GM12878 (cell line): ENCODE measurements around the gene SCN10A. TPM values are rescaled to one million over a fixed set of nuclear protein-coding genes. Genes with fewer than 3 reads are reported as not detected.

Experiments
- ATAC-seq: fragments of 200-7000 bp; cut with Tn5 transposase; 3 replicates; pipeline ENCODE4 v1.9.1; 2020; ENCODE audit warnings: mild to moderate bottlenecking, moderate library complexity
- BruUV-seq: library from RNA; stranded (reverse); fragments of 400-500 nt; replicated peaks from 2 replicates; lab custom pipeline; 2021; lab: Mats Ljungman, UMichigan
- CTCF ChIA-PET: fragments of 300-600 bp; sonication (Branson Sonifier 250); formaldehyde crosslinking; extraction: SDS; loops from one replicate; lab custom pipeline; 2021; ENCODE audit warnings: inconsistent platforms; lab: Yijun Ruan, JAX
- POLR2A ChIA-PET: fragments of 350-600 bp; formaldehyde crosslinking; extraction: SDS; loops from one replicate; lab custom pipeline; 2021; ENCODE audit warnings: inconsistent platforms; lab: Charles Lee
- RAD21 ChIA-PET: fragments of 300-600 bp; sonication (Branson Sonifier 250); formaldehyde crosslinking; loops from one replicate; lab custom pipeline; 2023; ENCODE audit warnings: antibody characterized with exemption; ENCODE audit not compliant: unreplicated experiment; lab: Charles Lee
- SMC1A ChIA-PET: fragments of 300-600 bp; sonication (Branson Sonifier 250); formaldehyde crosslinking; loops from one replicate; lab custom pipeline; 2023; ENCODE audit not compliant: unreplicated experiment, uncharacterized antibody; lab: Charles Lee
- DNase-seq: peaks from one replicate; pipeline ENCODE4 v3.0.0-alpha.2; 2011; ENCODE audit warnings: low read depth, low spot score
- FAIRE-seq: peaks from 3 replicates; lab custom pipeline; 2011; peaks lifted over from hg19 to GRCh38; lab: Jason Lieb, UNC
- H2AFZ ChIP-seq: 2 replicates; pipeline ENCODE4 v1.6.0; 2011; ENCODE audit warnings: low read depth, low read length, control low read depth; ENCODE audit not compliant: control insufficient read depth
- H3K27ac ChIP-seq: 2 replicates; pipeline ENCODE4 v1.5.1; 2011; ENCODE audit warnings: control low read depth; ENCODE audit not compliant: control insufficient read depth, insufficient read depth
- H3K27me3 ChIP-seq, 2 experiments: replicated peaks in 1 of 2; 2 replicates each; pipeline versions ENCODE4 v1.6.0 to v1.6.1; 2011; ENCODE audit warnings: low read length in 1 of 2; ENCODE audit not compliant: control insufficient read depth in 2 of 2, insufficient read depth in 2 of 2
- H3K36me3 ChIP-seq, 2 experiments: 2 replicates each; pipeline ENCODE4 v1.5.1; 2011; ENCODE audit warnings: low read length in 1 of 2; ENCODE audit not compliant: control insufficient read depth in 2 of 2, insufficient read depth in 2 of 2
- H3K4me1 ChIP-seq: 2 replicates; pipeline ENCODE4 v1.6.1; 2011; ENCODE audit warnings: mild to moderate bottlenecking, low read length, moderate library complexity, mixed read lengths; ENCODE audit not compliant: control insufficient read depth, insufficient read depth
- H3K4me2 ChIP-seq: 2 replicates; pipeline ENCODE4 v1.6.0; 2011; ENCODE audit warnings: control low read depth; ENCODE audit not compliant: control insufficient read depth, insufficient read depth
- H3K4me3 ChIP-seq: fragments of 200-600 bp; sonication (generic); 2 replicates; pipeline ENCODE4 v1.5.1; 2016
- H3K79me2 ChIP-seq: 2 replicates; pipeline ENCODE4 v1.6.0; 2011; ENCODE audit warnings: low read length; ENCODE audit not compliant: control insufficient read depth, insufficient read depth
- H3K9ac ChIP-seq: 2 replicates; pipeline ENCODE4 v1.8.0; 2011; ENCODE audit warnings: low read length, control low read depth, mixed read lengths; ENCODE audit not compliant: control insufficient read depth, insufficient read depth
- H3K9me3 ChIP-seq: replicated peaks from 3 replicates; pipeline ENCODE4 v1.5.1; 2011; ENCODE audit warnings: mild to moderate bottlenecking, low read length; ENCODE audit not compliant: control insufficient read depth, insufficient read depth
- H4K20me1 ChIP-seq: 2 replicates; pipeline ENCODE4 v1.6.0; 2011; ENCODE audit not compliant: control insufficient read depth, insufficient read depth
- CHD2 ChIP-seq: IDR thresholded peaks from 2 replicates; pipeline ENCODE4 v1.6.1; 2011; ENCODE audit warnings: low read depth, low read length, improper control_type of control experiment, borderline replicate concordance
- CREB1 ChIP-seq: IDR thresholded peaks from 2 replicates; pipeline ENCODE4 v1.6.1; 2012; ENCODE audit warnings: low read depth, mild to moderate bottlenecking, inconsistent platforms
- EP300 ChIP-seq, 2 experiments: fragments of 150-350 bp in 1 of 2; IDR thresholded peaks; 2 replicates each; pipeline ENCODE4 v1.6.1; 2011 to 2012; ENCODE audit warnings: low read depth in 2 of 2, low read length in 2 of 2, borderline replicate concordance in 1 of 2, improper control_type of control experiment in 1 of 2, inconsistent platforms in 1 of 2; ENCODE audit not compliant: control insufficient read depth in 1 of 2
- FOXM1 ChIP-seq: IDR thresholded peaks from 2 replicates; pipeline ENCODE4 v1.6.1; 2012; ENCODE audit warnings: low read depth, mild to moderate bottlenecking, inconsistent platforms, low read length, moderate library complexity
- LARP7 ChIP-seq: fragments of 450-650 bp; IDR thresholded peaks from 2 replicates; pipeline ENCODE4 v1.6.1; 2017; ENCODE audit warnings: mild to moderate bottlenecking
- MEF2B ChIP-seq: fragments of 450-650 bp; IDR thresholded peaks from 2 replicates; pipeline ENCODE4 v1.6.1; 2018; ENCODE audit warnings: mild to moderate bottlenecking, moderate library complexity; ENCODE audit not compliant: partially characterized antibody, poor library complexity, severe bottlenecking
- MTA2 ChIP-seq: fragments of 450-650 bp; IDR thresholded peaks from 2 replicates; pipeline ENCODE4 v1.6.1; 2016; ENCODE audit warnings: low read depth, mild to moderate bottlenecking, moderate library complexity
- MYC ChIP-seq: IDR thresholded peaks from 2 replicates; pipeline ENCODE4 v1.6.1; 2011; ENCODE audit warnings: mild to moderate bottlenecking, low read length, moderate library complexity, inconsistent platforms; ENCODE audit not compliant: insufficient read depth, insufficient replicate concordance, insufficient read length, severe bottlenecking
- NFIC ChIP-seq: IDR thresholded peaks from 2 replicates; pipeline ENCODE4 v1.6.1; 2012; ENCODE audit warnings: low read depth, mild to moderate bottlenecking, inconsistent platforms, low read length, moderate library complexity
- NFYA ChIP-seq: IDR thresholded peaks from 2 replicates; pipeline ENCODE4 v1.6.1; 2011; ENCODE audit warnings: low read depth, mild to moderate bottlenecking, low read length, improper control_type of control experiment, borderline replicate concordance
- NFYB ChIP-seq: IDR thresholded peaks from 2 replicates; pipeline ENCODE4 v1.6.1; 2011; ENCODE audit warnings: low read depth, mild to moderate bottlenecking, low read length, improper control_type of control experiment, moderate library complexity; ENCODE audit not compliant: insufficient read depth
- PAX5 ChIP-seq: IDR thresholded peaks from 2 replicates; pipeline ENCODE4 v1.6.1; 2011; ENCODE audit warnings: low read depth, low read length, borderline replicate concordance
- RFX5 ChIP-seq: IDR thresholded peaks from 2 replicates; pipeline ENCODE4 v1.6.1; 2011; ENCODE audit warnings: low read depth, low read length, improper control_type of control experiment
- WRNIP1 ChIP-seq: IDR thresholded peaks from 2 replicates; pipeline ENCODE4 v1.6.1; 2011; ENCODE audit warnings: low read depth, low read length, improper control_type of control experiment, borderline replicate concordance
- ZNF622 ChIP-seq: fragments of 450-650 bp; IDR thresholded peaks from 2 replicates; pipeline ENCODE4 v1.6.1; 2017; ENCODE audit warnings: mild to moderate bottlenecking, inconsistent platforms
- WGBS: methylation state at CpG from one replicate; pipeline ENCODE4 v1.1.6; 2016; ENCODE audit warnings: low lambda C conversion rate; ENCODE audit not compliant: insufficient replicate concordance, insufficient coverage; ENCODE audit errors: missing lambda C conversion rate; 5-methylcytosine and 5-hydroxymethylcytosine counted together
- in situ Hi-C: fragments of 300-500 bp; cut with MboI; formaldehyde crosslinking; loops from 9 replicates; pipeline ENCODE4 v1.14.3; 2018; ENCODE audit warnings: mixed read lengths
- intact Hi-C: fragments of 100-400 bp; cut with micrococcal nuclease; formaldehyde crosslinking; loops from one replicate; pipeline ENCODE4 v1.14.2; 2022; ENCODE audit not compliant: unreplicated experiment
- polyA plus RNA-seq, 11 experiments: library from polyadenylated mRNA; depleted of rRNA in 4 of 11; unstranded in 6 of 11; stranded (reverse) in 5 of 11; fragments of >200 nt; fragmentation: Nextera tagmentation in 4 of 11; fragmentation: Illumina TruSeq in 1 of 11; extraction: Ambion mirVana in 4 of 11; extraction: Trizol in 1 of 11; gene quantifications; 1 replicate in 1 of 11; 2 replicates in 10 of 11; pipeline versions ENCODE4 v1.2.1 to v1.2.3, GENCODE V29; 2011 to 2016; ENCODE audit warnings: inconsistent platforms in 2 of 11, missing spikeins in 2 of 11, low read depth in 1 of 11
- total RNA-seq, 4 experiments: library from RNA; depleted of rRNA in 3 of 4; stranded (reverse); fragments of >200 nt in 3 of 4; fragmentation: Illumina TruSeq in 1 of 4; extraction: Trizol in 1 of 4; gene quantifications; 2 replicates each; pipeline versions ENCODE4 v1.2.1 to v1.2.3, GENCODE V29; 2013 to 2021
- TF ChIP-seq, protein P1 (sequence below): fragments of 450-650 bp; IDR thresholded peaks from 2 replicates; pipeline ENCODE4 v1.6.1; 2016; ENCODE audit warnings: mild to moderate bottlenecking
- TF ChIP-seq, protein P2 (sequence below): fragments of 450-650 bp; IDR thresholded peaks from 2 replicates; pipeline ENCODE4 v1.6.1; 2017; ENCODE audit warnings: borderline replicate concordance
- TF ChIP-seq, protein P3 (sequence below): fragments of 150-350 bp; IDR thresholded peaks from 2 replicates; pipeline ENCODE4 v1.6.1; 2016; ENCODE audit warnings: low read depth, low read length

The SCN10A gene
- total and polyA plus RNA-seq, 10 of the 15 experiments (the other 5 are each of a cell fraction or from before 2014, with no cell fraction given), result not detected

DNA sequence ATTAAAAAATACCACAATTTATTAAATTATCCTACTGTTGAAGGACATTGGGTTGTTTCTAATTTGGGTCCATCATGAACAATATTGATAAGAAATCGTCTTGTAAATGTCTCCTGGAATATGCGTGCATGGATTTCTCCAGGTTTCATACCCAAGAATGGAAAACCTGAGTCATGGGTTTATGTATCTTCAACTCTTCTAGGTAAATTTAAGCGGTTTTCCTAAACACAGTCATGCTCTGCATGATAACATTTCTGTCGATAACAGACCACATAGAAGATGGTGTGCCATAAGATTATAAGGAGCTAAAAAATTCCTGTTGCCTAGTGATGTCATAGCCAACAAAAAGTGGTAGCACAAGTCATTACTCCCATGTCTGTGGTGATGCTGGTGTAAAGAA is 126.7 kb downstream of the SCN10A start:
- intact Hi-C loops, result no loop called here
- ChIA-PET POLR2A (no interaction called here), RAD21 (no interaction called here), CTCF (interaction anchor here (0.6 to 1.5 kb wide), 3 partner anchors 38 to 1304 kb away, joined by 3 to 4 read pairs (median 3); no protein-coding TSS in a partner anchor), SMC1A (interaction anchor here (0.7 to 0.9 kb wide), 2 partner anchors 10 to 202 kb away, joined by 3 read pairs; no protein-coding TSS in a partner anchor)
- Histone ChIP-seq H3K4me1 (no peaks in the 10 kb centered on the region), H3K9me3 (no peaks in the 10 kb centered on the region), H3K4me3 (no peak overlapping the region), H3K27ac (no peak overlapping the region), H3K36me3 (no peaks in the 10 kb centered on the region), H3K79me2 (no peaks in the 10 kb centered on the region), H2AFZ (no peak overlapping the region), H3K9ac (no peak overlapping the region), H3K27me3 (no peaks in the 10 kb centered on the region; a peak in 1 of 4 replicates), H4K20me1 (no peaks in the 10 kb centered on the region), H3K4me2 (no peak overlapping the region)
- 32% methylated on average over 4 of the region's 4 CpGs for WGBS
- TF ChIP-seq ZNF622 (no peak), NFIC (no peak), NFYB (no peak), MYC (no peak), FOXM1 (no peak), WRNIP1 (no peak), RFX5 (no peak), CHD2 (no peak), PAX5 (no peak), MEF2B (no peak), MTA2 (no peak), CREB1 (no peak), EP300 (IDR thresholded peaks at IDR 0.05; ENCODE audit: borderline replicate concordance in 1 of 2, control insufficient read depth in 1 of 2, low read depth in 2 of 2, low read length in 2 of 2) (no peak), NFYA (no peak), LARP7 (no peak)
- TF ChIP-seq, protein P1, sequence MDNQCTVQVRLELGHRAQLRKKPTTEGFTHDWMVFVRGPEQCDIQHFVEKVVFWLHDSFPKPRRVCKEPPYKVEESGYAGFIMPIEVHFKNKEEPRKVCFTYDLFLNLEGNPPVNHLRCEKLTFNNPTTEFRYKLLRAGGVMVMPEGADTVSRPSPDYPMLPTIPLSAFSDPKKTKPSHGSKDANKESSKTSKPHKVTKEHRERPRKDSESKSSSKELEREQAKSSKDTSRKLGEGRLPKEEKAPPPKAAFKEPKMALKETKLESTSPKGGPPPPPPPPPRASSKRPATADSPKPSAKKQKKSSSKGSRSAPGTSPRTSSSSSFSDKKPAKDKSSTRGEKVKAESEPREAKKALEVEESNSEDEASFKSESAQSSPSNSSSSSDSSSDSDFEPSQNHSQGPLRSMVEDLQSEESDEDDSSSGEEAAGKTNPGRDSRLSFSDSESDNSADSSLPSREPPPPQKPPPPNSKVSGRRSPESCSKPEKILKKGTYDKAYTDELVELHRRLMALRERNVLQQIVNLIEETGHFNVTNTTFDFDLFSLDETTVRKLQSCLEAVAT, result no peak
- TF ChIP-seq, protein P2, sequence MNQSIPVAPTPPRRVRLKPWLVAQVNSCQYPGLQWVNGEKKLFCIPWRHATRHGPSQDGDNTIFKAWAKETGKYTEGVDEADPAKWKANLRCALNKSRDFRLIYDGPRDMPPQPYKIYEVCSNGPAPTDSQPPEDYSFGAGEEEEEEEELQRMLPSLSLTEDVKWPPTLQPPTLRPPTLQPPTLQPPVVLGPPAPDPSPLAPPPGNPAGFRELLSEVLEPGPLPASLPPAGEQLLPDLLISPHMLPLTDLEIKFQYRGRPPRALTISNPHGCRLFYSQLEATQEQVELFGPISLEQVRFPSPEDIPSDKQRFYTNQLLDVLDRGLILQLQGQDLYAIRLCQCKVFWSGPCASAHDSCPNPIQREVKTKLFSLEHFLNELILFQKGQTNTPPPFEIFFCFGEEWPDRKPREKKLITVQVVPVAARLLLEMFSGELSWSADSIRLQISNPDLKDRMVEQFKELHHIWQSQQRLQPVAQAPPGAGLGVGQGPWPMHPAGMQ, result no peak
- TF ChIP-seq, protein P3, sequence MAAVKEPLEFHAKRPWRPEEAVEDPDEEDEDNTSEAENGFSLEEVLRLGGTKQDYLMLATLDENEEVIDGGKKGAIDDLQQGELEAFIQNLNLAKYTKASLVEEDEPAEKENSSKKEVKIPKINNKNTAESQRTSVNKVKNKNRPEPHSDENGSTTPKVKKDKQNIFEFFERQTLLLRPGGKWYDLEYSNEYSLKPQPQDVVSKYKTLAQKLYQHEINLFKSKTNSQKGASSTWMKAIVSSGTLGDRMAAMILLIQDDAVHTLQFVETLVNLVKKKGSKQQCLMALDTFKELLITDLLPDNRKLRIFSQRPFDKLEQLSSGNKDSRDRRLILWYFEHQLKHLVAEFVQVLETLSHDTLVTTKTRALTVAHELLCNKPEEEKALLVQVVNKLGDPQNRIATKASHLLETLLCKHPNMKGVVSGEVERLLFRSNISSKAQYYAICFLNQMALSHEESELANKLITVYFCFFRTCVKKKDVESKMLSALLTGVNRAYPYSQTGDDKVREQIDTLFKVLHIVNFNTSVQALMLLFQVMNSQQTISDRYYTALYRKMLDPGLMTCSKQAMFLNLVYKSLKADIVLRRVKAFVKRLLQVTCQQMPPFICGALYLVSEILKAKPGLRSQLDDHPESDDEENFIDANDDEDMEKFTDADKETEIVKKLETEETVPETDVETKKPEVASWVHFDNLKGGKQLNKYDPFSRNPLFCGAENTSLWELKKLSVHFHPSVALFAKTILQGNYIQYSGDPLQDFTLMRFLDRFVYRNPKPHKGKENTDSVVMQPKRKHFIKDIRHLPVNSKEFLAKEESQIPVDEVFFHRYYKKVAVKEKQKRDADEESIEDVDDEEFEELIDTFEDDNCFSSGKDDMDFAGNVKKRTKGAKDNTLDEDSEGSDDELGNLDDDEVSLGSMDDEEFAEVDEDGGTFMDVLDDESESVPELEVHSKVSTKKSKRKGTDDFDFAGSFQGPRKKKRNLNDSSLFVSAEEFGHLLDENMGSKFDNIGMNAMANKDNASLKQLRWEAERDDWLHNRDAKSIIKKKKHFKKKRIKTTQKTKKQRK, result no peak
- ATAC-seq (no peak), FAIRE-seq (no peak), DNase-seq (no peak)
- no TSS peak for BruUV-seq
- in situ Hi-C loops, result no loop called here
